ENCODE measurements around the gene NT5DC1.

DNA sequence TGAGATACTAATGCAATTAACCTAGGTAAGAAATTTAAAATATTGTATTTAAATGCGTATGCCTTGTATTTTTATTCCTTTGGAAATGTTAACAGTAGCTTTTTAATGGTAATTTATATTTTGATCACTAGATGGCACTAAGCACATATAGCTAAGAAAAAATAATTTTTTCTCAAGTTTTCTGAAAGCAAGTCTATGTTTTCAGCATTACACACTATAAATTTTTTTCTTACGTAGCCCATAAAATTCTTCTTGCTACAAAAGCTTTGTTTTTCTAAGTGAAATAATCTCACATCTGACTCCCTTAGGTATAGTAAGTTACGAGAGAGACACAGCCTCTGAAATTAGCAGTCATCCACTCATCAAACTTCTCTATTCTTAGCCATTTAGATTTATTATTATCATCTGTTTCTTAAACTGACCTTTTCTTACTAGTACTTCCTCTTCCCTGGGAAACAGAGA lies 117.5 kb downstream of the NT5DC1 start:
- TF ChIP-seq, protein P1, sequence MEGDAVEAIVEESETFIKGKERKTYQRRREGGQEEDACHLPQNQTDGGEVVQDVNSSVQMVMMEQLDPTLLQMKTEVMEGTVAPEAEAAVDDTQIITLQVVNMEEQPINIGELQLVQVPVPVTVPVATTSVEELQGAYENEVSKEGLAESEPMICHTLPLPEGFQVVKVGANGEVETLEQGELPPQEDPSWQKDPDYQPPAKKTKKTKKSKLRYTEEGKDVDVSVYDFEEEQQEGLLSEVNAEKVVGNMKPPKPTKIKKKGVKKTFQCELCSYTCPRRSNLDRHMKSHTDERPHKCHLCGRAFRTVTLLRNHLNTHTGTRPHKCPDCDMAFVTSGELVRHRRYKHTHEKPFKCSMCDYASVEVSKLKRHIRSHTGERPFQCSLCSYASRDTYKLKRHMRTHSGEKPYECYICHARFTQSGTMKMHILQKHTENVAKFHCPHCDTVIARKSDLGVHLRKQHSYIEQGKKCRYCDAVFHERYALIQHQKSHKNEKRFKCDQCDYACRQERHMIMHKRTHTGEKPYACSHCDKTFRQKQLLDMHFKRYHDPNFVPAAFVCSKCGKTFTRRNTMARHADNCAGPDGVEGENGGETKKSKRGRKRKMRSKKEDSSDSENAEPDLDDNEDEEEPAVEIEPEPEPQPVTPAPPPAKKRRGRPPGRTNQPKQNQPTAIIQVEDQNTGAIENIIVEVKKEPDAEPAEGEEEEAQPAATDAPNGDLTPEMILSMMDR (conservative IDR thresholded peaks at IDR 0.05 in 1 of 2, IDR thresholded peaks at IDR 0.05 in 1 of 2; ENCODE audit: extremely low read depth in 1 of 2, insufficient read depth in 1 of 2, low read depth in 1 of 2, low read length in 2 of 2), result peak; percentile 44 to 55
- TF ChIP-seq EZH2 (IDR thresholded peaks at IDR 0.05; ENCODE audit: borderline replicate concordance, low read length), result no peak

All from mammary epithelial cell (primary cell).